COLO829 (cell line): ENCODE measurements around the gene EPB41L4B.

Source experiments
- DNase-seq: peaks from one replicate; pipeline ENCODE4 v3.0.0; 2012; ENCODE audit warnings: low spot score

EPB41L4B gene

DNA sequence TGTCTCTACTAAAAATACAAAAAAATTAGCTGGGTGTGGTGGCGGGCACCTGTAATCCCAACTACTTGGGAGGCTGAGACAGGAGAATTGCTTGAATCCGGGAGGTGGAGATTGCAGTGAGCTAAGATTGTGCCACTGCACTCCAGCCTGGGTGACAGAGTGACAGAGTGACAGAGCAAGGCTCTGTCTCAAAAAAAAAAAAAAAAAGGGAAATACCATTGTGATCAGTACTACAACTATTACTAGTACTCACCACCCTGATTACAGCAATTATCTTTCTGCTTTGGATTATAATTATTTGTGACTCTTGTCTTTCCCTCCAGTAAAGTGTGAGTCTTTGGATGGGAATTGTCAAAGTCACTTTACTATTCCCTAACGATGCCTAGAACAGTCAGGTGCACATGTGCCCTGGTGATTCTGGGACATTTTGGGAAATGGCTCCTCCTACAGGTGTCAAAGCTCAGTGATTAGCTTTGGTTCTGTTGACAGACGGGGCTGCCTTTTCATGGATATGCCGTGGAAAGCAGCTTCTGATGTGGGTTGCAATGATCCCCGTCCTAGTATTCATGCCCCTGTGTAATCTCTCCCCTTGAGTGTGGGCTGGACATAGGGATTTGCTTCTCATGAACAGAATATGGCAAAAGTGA is 122.0 kb downstream of the EPB41L4B start:
- DNase-seq: no peak

DNA sequence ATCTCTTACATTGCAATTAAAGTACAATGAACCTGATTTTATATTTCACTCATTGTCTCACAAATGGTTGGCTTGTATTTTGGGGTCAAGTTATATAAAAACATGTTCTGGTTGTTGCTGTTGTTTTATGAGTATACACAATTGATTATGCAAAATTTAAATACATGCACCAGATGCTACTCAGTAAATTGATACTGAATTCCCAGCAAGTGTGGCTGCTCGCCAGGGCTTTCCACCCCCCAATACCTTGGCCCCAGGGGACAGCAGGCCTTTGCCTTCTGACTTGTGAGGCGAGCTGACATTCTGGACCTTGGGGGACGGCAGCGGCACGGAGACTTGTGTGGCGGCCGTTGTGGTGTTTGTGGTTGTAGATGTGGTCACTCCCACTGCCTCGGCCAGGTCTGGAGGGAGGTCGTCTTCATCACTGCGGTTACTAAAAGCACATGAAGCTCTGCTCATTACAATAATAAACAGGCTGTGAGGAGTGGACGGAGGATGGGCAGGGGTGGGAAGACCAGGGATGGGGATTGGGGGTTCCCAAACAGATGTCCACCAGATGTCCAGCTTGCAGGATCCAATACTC is 126.8 kb downstream of the EPB41L4B start:
- no peak for DNase-seq

DNA sequence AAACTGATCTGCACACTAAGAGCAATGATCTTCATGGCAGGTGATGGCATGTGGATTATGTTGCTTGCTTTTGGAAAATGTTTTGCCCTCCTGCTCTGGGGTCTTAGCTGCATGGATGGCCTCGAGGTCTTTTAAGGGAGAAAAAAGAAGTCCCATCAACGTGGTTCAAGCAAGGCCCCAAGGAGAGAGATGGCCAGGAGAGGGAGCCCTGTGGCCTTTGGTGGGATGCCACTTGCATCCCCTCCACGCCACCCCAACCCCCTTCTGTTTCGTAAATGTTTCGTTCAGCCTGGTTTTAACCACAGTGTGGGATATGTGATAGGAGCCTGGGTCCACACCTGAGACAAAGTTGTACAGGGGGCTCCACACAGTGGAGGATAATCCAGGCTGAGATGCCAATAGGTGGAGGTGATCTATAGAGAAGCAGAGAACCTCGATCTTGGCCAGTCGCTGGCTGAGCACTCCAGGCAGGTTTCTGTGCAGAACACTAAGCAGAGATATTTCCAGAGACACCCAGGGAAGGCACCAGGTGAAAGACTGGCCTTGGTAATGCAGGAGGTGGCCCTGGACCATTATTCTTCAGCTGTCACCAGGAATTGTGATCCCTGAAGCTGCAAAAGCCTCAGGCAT is 128.0 kb downstream of the EPB41L4B start:
- DNase-seq: no peak

DNA sequence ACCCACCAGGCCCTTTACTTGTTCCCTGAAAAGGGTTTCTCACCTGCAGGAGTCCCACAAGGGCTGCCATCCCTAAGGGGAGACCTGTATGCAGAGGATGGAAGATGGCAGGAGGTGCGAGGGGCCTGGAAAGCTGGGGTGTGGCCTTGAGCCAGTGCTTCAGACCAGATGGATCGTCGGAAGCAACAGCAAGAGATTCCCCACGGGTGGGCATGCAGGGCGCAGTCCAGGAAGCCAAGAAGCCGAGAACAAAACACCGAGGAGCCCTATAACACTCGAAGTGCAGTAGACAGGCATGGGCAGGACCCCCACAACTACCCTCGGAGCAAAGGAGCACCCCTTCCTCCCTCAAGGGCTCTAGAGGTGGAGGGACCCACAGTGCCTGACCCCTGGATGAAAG is 129.1 kb downstream of the EPB41L4B start:
- DNase-seq: no peak

DNA sequence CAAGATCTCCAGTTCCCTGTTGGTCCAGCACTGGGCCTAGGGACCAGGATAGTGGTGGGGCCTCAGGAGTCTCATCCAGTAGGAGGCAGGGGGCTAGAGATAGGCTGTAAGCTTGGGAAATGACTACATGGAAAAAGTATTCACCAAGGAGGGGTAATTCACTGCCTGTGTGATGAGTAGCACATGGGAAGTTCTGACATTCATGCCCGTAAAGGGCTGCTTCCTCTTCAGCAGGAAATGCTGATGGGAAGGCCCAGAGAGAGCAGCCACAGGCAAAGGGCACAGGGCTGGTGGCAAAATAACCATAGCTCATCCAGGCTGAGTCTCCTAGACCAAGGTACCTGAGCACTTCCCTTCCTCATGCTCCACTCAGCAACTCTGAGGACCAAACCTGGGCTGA is 130.7 kb downstream of the EPB41L4B start:
- no peak for DNase-seq

DNA sequence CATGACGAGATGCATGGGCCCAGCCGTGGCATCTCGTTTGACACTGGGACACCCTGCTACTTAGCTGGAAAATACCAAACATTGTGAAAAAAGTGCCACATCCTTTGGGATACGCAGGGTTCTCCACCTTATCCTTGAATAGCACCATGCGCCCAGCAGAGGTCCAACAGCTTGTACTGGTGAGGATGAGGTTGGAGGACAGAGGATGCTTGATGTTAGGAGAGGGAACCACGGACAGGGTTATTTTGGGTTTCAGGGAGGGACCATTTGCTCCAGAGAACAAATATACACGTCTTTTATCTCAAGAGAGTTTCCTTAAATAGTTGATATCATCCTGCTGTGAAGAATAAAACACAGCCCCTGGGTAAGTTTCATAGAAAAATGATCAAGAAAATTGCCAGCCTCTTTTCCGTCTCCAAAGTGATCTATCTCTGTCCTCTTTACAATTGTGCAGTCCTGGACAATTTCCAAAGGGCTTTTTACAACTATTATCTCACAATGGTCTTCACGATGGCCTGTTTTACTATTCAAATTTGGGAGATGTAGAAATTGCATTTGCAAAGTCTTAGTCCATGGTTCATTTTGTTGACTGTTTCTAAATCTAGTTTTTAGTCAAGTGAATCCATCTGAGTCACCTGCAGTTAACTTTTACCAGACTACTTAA is 133.9 kb downstream of the EPB41L4B start:
- DNase-seq: no peak

DNA sequence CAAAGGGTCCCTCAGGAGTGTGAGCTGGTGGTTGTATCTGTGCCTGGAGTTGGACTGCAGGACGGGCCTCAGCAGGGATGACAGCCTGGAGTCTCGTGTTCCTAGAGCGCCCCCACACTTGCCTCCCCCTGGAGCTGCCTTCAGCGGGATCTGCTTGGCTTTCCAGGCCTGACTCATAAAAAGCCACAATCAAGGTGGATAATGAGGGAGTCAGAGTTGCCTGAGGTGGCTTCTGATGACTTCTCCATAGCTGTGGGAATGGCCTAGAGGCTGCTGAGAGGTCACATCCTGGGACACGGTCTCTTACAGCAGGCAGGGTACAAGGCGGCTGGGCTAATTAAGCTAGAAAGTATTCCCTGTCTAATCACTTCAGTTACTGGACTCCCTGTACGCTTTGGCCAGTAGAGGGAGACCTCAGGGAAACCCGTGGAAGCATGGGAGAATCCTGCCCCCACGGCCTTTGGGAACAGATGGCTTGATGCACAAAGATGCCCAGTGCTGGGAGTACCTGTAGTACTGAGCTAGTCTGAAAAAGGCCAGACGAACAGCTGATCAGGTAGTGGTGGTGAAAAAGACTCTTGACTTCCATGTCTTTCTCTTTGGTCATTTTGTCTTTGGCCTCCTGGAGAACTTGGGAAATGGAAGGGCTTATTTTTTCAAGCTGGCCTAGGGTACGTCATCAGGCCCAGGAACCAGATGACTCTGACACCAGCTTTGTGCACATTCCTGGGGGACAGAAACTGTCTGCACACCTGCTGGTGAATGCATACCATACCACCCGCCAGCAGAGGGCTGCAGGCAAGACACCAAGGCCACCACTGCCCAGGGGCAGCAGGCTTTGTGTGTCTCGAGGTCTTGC is 137.7 kb downstream of the EPB41L4B start:
- DNase-seq: peak; percentile 38

DNA sequence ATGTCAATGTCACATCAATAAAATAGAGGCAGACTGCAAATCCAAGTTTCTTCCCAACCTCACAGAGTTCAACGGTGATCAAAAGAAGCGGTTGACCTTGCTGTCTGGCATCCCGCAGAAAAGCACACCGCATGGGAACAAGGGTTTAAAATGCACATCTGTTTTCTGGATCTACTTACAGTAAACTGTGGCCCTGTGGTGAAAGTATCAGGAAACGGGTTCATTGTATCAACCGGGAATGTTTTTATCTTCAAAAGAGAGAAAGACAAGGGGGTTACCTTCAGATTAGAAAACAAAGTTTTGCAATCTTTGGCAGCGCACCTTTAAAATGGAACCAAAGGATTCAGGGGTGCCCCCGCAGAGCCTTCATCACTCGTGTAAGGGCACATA is 138.3 kb downstream of the EPB41L4B start:
- DNase-seq: no peak

DNA sequence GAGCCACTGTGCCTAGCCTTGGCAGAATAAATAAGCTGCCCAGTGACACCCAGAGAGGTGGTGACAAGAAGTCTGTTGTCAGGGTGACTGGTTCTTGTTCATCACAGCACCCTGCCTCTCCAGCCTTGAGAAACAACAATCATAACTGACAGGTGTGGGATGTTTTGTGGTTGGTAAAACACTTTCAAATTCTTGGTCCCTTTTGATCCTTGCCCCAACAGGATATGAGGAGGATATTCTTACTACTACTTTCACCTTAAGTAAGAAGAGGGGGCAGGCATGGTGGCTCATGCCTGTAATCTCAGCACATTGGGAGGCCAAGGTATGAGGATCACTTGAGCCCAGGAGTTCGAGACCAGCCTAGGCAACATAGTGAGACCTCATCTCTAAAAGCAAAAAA is 139.6 kb downstream of the EPB41L4B start:
- no peak for DNase-seq

DNA sequence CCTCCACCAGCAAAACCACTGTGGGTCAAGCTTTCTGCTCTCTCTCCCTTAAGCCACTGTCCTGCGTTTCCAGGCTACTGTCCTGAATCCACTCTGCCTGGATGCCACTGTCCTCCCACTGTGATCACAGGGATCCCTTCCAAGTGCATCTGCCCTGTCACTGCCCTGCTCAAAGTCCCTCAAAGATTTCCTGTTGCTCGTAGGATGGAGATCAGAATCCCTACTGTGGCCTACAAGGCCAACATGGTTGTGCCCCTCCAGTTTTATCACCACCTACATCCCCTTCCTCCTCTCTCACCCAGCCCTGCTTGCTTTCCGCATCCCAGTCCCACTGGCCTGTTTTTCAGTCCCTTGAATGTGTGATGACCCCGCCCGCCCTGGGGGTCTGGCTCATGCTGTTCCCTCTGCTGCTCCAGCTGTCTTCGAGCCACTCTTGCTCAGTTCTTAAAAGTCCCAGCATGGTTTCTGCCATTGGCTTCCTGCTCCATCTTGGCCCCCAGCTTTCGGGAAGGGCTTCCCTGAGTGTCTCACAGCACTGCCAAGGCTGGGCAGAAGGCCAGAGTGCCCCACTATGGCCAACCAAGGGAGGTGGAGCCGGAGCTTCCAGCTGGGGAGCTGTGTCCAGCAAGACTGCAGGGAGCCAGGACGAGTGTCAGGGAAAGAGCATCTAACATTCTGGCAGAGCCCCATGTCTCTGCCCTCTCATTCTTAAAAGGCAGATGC is 140.9 kb downstream of the EPB41L4B start:
- DNase-seq: no peak

DNA sequence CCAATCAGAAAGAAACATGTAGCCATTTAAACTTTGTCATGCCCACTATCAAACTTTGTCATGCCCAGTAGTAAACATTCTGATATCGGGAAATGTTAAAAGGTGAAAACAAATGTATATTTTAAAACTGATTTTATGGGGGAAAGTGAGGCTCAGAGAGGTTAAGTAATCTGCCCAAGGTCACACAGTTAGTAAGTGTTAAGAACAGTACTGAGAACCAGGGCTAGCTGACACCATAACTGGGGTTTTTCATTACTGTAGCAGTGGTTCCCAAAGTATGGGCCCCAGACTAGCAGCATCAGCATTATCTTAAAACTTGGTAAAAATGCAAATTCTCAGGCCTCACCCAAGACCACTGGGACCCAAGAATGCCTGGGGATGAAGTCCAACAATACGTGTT is 143.9 kb downstream of the EPB41L4B start:
- DNase-seq: no peak

DNA sequence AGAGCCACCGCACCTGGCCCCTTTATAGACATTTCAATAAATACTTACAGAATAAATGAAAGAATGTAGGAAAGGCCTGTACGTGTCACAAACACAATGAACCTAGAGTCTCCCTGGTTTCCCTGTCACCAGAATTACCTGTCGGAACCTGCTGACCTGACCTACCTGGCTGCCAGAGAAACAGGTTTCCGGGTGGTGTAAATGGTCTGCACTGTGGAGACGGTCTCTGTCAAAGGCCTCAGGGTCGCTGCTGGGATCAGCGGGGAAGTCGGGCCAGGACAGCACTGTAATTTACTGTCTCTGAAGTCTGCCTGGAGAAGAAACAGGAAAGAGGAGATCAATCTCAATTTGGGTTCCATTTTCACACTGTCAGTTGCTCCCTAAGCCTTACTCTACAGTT is 144.5 kb downstream of the EPB41L4B start:
- no peak for DNase-seq

DNA sequence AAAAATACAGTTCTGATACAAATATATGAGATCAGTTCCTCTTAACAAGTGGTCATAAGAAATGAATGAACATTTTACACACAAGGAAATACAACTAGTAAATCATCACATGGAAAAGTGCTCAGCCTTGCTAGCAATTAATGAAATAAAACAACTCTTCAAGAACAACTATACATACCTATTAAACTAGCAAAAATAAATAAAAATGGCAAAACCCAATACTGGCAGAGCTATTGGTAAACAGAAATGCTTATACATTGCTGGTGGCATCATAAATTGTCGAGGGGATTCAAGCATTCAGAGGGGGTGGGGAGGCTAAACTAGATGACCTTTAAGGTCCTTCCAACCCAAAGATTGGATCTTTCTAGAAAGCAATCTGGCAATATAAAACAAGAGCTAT is 147.9 kb downstream of the EPB41L4B start:
- DNase-seq: no peak

DNA sequence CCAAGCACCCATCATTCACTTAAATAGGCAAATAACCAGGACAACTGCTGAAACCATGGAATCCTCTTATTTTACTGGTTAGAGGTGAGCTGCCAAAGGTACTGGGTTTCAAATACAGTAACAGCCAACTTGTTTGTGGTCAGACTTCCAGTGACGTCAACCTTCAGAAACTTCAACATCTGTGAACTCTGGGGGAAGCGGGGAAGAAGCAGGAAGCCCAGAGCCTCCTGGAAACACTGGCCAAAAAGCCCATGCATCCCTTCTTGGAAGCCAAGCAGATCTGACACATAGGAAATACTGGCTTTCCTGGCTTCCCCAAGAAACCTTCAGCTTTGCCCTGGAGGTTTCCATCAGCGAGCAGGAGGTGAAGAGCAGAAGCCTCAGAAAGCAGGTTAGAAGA is 148.9 kb downstream of the EPB41L4B start:
- no peak for DNase-seq

DNA sequence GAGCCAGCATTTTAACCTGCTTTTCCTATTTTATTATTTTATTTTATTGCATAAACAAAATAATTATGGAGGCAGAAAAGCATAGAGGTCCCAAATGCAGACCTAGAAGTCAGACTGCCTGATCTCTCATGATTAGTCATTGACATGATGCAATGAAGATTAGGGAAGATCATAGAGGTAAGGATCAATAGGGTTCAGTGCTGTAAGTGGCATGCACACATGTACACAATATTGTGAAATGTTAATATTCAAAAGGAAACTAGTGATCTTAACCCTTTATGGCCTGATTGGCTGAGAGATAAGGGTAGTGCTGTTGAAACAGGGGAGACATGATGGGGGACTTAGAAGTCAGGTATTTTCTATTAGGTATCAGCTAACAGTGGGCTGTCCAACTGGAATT is 152.7 kb downstream of the EPB41L4B start:
- DNase-seq: no peak

DNA sequence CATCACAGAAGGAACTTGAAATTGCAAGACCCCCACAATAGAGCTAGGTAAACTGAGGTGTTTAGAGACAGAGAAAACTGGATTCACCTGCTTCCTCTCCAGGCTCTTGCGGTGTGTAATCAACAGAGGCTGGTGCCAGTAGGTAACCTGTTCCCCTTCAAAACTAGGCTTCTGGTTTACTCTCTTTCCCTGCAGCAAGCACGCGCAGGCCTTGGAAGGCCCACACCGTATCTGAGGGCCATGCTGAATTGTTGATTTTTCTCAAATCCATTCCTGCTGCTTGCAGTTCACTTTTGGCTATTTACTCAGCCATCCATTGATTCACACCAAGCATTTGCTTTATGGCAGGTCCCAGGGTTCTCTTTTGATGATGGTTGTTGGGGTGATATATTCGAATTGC is 153.1 kb downstream of the EPB41L4B start:
- no peak for DNase-seq

DNA sequence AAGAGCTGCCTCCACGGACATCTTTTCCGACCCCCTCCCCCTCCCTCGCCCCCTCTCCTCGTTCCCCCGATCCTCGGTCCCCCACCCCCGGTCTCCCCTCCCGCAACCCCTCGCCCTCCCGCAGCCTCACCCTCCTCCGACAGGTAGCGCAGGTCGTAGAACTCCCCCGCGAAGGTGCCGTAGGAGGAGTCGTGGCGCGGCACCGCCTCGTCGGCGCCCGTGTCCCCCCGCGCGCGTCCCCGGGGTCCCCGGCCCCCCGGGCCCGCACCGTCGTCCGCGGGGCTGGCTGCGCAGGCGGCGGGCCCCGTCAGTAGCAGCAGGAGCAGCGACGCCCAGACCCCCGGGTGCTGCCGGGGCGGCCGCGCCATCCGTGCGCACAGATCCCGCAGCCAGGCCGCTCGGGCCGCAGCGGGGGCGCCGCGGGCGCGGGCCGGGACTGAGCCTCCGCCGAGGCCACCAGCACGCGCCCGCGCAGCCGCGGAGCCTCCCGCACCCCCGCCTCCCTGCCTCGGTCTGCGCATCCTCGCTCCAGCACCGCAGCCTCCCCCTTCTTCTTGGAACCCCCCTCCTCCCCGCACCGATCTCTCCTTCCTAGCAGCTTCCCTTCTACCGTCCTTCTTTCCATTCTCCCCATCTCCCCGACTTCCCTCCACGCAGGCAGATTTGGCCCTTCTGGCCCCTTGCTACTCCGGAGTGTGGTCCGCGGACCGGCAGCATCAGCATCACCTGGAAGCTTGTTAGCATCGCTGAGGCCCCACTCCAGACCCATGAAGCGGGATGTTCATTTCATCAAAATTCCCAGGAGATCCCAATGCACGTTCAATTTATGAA is 153.9 kb downstream of the EPB41L4B start, which contains the start of gene FRRS1L:
FRRS1L (minus strand) TSS at position 479 of the 831 bp plus-strand sequence; CDS start at position 368, 111 bp downstream.
- no peak for DNase-seq

DNA sequence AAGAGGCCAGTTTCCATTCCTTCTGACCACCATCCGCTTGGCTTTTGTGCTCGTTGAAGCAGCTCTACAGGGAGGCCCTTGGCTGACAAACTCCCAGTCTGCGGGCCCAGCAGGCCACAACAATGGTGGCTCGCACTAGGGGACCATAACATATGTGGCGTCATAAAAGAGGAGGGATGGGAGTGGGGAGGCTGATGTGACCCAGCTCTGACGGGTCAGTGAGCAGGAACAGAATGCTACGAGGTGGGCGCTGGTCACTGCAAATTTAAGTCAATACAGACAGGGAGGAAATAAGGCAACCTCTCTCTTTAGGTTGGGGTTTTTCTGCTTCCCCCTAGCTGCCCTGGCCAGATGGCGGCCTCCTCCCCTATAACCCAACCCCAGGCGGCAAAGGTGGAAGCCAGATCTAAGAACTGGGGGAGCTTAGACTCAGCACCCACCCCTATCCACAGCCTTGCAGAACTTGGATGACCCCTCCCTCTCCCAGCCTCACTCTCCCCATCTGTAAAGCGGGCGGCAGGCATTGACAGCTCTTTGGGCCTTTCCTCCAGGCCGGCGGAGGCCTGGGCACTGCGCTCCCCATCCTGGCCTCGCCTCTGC is 154.6 kb downstream of the EPB41L4B start:
- no peak for DNase-seq

DNA sequence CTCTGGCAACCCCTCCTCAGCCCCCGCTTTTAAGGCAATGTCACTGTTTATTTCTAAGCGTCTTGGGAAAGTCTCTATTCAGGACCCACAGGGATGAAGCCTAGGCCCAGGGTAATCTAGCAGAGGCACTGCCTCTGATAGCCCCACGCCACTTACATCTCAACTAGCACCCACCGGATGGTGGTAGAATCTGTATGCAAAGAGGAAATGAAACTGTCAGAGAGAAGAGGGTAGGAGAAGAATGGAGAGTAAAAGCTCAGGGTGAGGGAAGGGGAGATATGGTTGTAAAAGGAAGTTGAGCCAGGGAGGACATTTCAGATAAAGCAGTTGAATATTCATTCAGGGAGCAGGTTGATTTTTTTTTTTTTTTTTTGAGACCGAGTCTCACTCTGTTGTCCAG is 156.8 kb downstream of the EPB41L4B start:
- DNase-seq: no peak

DNA sequence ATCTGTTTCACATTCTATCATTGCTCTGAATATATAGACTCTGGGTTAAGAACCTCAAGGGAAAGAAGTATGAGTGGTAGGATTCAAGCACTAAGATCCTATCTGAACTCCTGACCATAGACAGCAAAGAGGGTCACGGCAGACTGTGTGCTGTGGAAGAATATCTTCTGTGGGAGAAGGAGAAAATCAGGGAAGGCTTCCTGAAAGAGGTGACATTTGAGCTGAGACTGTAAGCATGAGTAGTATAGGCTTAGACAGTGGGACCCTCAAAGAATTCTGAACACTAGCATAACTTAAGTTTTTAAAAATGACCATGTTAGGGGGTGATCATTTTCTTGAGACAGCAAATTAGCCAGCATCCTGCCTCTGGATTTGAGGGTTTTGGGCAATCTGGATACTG is 157.7 kb downstream of the EPB41L4B start:
- no peak for DNase-seq
